ENCODE measurements around the gene BRINP1. TPM values are rescaled to one million over a fixed set of nuclear protein-coding genes. Genes with fewer than 3 reads are reported as not detected.

Gene BRINP1
- total and polyA plus RNA-seq, 2 experiments from 2014 or later = 13.4 to 33.5 TPM

DNA sequence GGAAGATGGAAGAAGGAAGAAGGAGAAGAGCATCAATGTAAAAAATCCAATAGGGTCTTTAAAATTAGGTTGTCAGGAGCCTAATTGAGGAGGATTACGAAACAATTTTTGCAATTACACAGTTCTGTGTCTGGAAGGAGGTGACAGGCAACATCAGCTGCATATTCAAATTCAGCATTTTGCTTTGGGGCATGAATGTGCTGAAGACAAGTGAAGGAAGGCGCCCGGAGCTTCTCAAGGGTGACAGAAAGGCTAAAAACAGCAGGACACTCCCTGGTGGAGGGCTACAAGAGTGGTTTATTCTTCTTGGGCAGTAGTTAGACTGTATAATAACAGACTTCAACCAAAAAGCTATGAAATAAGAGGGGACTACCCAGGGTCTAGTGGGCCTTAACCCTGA, 188.3 kb downstream of the BRINP1 start:
- Histone ChIP-seq H3K4me3 (no peak overlapping the region), H3K9me2 (ENCODE audit: insufficient read depth) (no peaks in the 10 kb centered on the region), H3F3A (replicated peaks; ENCODE audit: low read depth) (no peaks in the 10 kb centered on the region), H2AFZ (no peak overlapping the region), H3K27ac (ENCODE audit: low read depth) (no peak overlapping the region), H4K20me1 (replicated peaks; ENCODE audit: insufficient read depth) (no peaks in the 10 kb centered on the region), H3K36me3 (ENCODE audit: insufficient read depth) (no peaks in the 10 kb centered on the region), H3K27me3 (ENCODE audit: insufficient read depth) (no peaks in the 10 kb centered on the region), H3K4me1 (ENCODE audit: insufficient read depth) (peaks cover 5% of the 10 kb centered on the region; the same call in 1 of the 2 replicates), H3K79me2 (replicated peaks; ENCODE audit: insufficient read depth) (no peaks in the 10 kb centered on the region), H3K4me2 (no peak overlapping the region)
- Mint-ChIP-seq H3K4me3 (no peak overlapping the region), H3K27me3 (ENCODE audit: insufficient read depth, low read depth, poor library complexity) (peaks cover 5% of the 10 kb centered on the region), H3K9me3 (no peaks in the 10 kb centered on the region), H3K36me3 (ENCODE audit: low read depth) (no peaks in the 10 kb centered on the region; the same call in 2 of the 3 replicates), H3K4me1 (peaks cover 44% of the 10 kb centered on the region), H3K27ac (no peak overlapping the region)
- DNase-seq (ENCODE audit: low spot score) (no peak), ATAC-seq (no peak)
- no peak for TF ChIP-seq NANOG (IDR thresholded peaks at IDR 0.05; ENCODE audit: borderline replicate concordance)
- TF ChIP-seq ZNF114 (CRISPR knock-in tag; IDR thresholded peaks at IDR 0.05) = no peak
- no peak for TF ChIP-seq EZH2phosphoT487 (IDR thresholded peaks at IDR 0.05; ENCODE audit: unreplicated experiment)
- TF ChIP-seq JUNB (IDR thresholded peaks at IDR 0.05; ENCODE audit: unreplicated experiment) = no peak
- no peak for TF ChIP-seq ZNF331 (CRISPR knock-in tag; IDR thresholded peaks at IDR 0.05; ENCODE audit: low read depth)
- no peak for TF ChIP-seq POLR2AphosphoS5 (IDR thresholded peaks at IDR 0.05; ENCODE audit: low read depth)
- TF ChIP-seq, protein P1, sequence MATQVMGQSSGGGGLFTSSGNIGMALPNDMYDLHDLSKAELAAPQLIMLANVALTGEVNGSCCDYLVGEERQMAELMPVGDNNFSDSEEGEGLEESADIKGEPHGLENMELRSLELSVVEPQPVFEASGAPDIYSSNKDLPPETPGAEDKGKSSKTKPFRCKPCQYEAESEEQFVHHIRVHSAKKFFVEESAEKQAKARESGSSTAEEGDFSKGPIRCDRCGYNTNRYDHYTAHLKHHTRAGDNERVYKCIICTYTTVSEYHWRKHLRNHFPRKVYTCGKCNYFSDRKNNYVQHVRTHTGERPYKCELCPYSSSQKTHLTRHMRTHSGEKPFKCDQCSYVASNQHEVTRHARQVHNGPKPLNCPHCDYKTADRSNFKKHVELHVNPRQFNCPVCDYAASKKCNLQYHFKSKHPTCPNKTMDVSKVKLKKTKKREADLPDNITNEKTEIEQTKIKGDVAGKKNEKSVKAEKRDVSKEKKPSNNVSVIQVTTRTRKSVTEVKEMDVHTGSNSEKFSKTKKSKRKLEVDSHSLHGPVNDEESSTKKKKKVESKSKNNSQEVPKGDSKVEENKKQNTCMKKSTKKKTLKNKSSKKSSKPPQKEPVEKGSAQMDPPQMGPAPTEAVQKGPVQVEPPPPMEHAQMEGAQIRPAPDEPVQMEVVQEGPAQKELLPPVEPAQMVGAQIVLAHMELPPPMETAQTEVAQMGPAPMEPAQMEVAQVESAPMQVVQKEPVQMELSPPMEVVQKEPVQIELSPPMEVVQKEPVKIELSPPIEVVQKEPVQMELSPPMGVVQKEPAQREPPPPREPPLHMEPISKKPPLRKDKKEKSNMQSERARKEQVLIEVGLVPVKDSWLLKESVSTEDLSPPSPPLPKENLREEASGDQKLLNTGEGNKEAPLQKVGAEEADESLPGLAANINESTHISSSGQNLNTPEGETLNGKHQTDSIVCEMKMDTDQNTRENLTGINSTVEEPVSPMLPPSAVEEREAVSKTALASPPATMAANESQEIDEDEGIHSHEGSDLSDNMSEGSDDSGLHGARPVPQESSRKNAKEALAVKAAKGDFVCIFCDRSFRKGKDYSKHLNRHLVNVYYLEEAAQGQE (IDR thresholded peaks at IDR 0.05; ENCODE audit: unreplicated experiment) = no peak

DNA sequence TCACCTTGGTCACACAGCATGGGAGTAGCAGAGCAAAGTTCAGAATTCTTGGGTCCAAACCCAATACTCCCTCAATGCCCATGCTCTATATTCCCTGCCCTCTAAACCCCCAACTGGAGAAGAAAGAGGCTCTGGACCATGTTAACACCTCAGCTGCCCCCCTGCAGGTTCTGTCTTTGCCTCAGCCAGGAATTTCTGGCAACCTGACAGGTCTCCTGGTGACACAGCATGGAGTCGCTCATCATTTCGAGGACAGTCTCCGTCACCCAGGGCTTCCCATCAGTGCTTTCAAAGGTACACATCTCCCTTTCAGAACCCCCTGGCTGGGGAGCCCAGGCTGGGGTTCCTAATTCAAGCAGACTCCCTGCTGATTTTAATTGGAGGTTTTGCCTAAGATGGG, 189.5 kb downstream of the BRINP1 start:
- Histone ChIP-seq H3F3A (replicated peaks; ENCODE audit: low read depth) (no peaks in the 10 kb centered on the region), H3K36me3 (ENCODE audit: insufficient read depth) (no peaks in the 10 kb centered on the region), H3K79me2 (replicated peaks; ENCODE audit: insufficient read depth) (no peaks in the 10 kb centered on the region), H2AFZ (no peak overlapping the region), H3K4me2 (no peak overlapping the region), H3K4me1 (ENCODE audit: insufficient read depth) (peaks cover 5% of the 10 kb centered on the region; the same call in 1 of the 2 replicates), H4K20me1 (replicated peaks; ENCODE audit: insufficient read depth) (no peaks in the 10 kb centered on the region), H3K27me3 (ENCODE audit: insufficient read depth) (no peaks in the 10 kb centered on the region), H3K4me3 (no peak overlapping the region), H3K27ac (ENCODE audit: low read depth) (no peak overlapping the region), H3K9me2 (ENCODE audit: insufficient read depth) (no peaks in the 10 kb centered on the region)
- no peak overlapping the region for H3K27ac Mint-ChIP-seq
- no peaks in the 10 kb centered on the region for H3K9me3 Mint-ChIP-seq
- peaks cover 5% of the 10 kb centered on the region for H3K27me3 Mint-ChIP-seq (ENCODE audit: insufficient read depth, low read depth, poor library complexity)
- ATAC-seq (no peak; the same call in 2 of the 3 replicates), DNase-seq (ENCODE audit: low spot score) (no peak)
- no peak overlapping the region for H3K4me3 Mint-ChIP-seq
- peaks cover 38% of the 10 kb centered on the region for H3K4me1 Mint-ChIP-seq
- H3K36me3 Mint-ChIP-seq (ENCODE audit: low read depth) = peaks cover 9% of the 10 kb centered on the region
- no peak for TF ChIP-seq ZNF331 (CRISPR knock-in tag; IDR thresholded peaks at IDR 0.05; ENCODE audit: low read depth)
- TF ChIP-seq, protein P2, sequence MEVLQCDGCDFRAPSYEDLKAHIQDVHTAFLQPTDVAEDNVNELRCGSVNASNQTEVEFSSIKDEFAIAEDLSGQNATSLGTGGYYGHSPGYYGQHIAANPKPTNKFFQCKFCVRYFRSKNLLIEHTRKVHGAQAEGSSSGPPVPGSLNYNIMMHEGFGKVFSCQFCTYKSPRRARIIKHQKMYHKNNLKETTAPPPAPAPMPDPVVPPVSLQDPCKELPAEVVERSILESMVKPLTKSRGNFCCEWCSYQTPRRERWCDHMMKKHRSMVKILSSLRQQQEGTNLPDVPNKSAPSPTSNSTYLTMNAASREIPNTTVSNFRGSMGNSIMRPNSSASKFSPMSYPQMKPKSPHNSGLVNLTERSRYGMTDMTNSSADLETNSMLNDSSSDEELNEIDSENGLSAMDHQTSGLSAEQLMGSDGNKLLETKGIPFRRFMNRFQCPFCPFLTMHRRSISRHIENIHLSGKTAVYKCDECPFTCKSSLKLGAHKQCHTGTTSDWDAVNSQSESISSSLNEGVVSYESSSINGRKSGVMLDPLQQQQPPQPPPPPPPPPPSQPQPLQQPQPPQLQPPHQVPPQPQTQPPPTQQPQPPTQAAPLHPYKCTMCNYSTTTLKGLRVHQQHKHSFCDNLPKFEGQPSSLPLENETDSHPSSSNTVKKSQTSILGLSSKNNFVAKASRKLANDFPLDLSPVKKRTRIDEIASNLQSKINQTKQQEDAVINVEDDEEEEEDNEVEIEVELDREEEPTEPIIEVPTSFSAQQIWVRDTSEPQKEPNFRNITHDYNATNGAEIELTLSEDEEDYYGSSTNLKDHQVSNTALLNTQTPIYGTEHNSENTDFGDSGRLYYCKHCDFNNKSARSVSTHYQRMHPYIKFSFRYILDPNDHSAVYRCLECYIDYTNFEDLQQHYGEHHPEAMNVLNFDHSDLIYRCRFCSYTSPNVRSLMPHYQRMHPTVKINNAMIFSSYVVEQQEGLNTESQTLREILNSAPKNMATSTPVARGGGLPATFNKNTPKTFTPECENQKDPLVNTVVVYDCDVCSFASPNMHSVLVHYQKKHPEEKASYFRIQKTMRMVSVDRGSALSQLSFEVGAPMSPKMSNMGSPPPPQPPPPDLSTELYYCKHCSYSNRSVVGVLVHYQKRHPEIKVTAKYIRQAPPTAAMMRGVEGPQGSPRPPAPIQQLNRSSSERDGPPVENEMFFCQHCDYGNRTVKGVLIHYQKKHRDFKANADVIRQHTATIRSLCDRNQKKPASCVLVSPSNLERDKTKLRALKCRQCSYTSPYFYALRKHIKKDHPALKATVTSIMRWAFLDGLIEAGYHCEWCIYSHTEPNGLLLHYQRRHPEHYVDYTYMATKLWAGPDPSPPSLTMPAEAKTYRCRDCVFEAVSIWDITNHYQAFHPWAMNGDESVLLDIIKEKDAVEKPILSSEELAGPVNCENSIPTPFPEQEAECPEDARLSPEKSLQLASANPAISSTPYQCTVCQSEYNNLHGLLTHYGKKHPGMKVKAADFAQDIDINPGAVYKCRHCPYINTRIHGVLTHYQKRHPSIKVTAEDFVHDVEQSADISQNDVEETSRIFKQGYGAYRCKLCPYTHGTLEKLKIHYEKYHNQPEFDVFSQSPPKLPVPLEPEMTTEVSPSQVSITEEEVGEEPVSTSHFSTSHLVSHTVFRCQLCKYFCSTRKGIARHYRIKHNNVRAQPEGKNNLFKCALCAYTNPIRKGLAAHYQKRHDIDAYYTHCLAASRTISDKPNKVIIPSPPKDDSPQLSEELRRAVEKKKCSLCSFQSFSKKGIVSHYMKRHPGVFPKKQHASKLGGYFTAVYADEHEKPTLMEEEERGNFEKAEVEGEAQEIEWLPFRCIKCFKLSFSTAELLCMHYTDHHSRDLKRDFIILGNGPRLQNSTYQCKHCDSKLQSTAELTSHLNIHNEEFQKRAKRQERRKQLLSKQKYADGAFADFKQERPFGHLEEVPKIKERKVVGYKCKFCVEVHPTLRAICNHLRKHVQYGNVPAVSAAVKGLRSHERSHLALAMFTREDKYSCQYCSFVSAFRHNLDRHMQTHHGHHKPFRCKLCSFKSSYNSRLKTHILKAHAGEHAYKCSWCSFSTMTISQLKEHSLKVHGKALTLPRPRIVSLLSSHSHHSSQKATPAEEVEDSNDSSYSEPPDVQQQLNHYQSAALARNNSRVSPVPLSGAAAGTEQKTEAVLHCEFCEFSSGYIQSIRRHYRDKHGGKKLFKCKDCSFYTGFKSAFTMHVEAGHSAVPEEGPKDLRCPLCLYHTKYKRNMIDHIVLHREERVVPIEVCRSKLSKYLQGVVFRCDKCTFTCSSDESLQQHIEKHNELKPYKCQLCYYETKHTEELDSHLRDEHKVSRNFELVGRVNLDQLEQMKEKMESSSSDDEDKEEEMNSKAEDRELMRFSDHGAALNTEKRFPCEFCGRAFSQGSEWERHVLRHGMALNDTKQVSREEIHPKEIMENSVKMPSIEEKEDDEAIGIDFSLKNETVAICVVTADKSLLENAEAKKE (CRISPR knock-in tag; IDR thresholded peaks at IDR 0.05) = no peak
- TF ChIP-seq STAT1 (IDR thresholded peaks at IDR 0.05; ENCODE audit: unreplicated experiment) = no peak
- TF ChIP-seq CREB1 (CRISPR knock-in tag; IDR thresholded peaks at IDR 0.05; ENCODE audit: low read depth) = no peak
- TF ChIP-seq, protein P3, sequence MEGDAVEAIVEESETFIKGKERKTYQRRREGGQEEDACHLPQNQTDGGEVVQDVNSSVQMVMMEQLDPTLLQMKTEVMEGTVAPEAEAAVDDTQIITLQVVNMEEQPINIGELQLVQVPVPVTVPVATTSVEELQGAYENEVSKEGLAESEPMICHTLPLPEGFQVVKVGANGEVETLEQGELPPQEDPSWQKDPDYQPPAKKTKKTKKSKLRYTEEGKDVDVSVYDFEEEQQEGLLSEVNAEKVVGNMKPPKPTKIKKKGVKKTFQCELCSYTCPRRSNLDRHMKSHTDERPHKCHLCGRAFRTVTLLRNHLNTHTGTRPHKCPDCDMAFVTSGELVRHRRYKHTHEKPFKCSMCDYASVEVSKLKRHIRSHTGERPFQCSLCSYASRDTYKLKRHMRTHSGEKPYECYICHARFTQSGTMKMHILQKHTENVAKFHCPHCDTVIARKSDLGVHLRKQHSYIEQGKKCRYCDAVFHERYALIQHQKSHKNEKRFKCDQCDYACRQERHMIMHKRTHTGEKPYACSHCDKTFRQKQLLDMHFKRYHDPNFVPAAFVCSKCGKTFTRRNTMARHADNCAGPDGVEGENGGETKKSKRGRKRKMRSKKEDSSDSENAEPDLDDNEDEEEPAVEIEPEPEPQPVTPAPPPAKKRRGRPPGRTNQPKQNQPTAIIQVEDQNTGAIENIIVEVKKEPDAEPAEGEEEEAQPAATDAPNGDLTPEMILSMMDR (conservative IDR thresholded peaks at IDR 0.05; ENCODE audit: low read depth in 2 of 2) = no peak
